KBM-7 (cell line): ENCODE measurements around the gene SFI1.
"Not testable (repeated sequence)": the region's sequence is repeated elsewhere in the genome, so short reads cannot be mapped to it uniquely, and the experiment has no call there.

Source experiments
- DNase-seq: peaks from one replicate; pipeline ENCODE4 v3.0.0-alpha.2; 2015
- in situ Hi-C: fragments of 300-500 bp; cut with MboI; formaldehyde crosslinking; loops from 2 replicates; pipeline ENCODE4 v1.14.3; 2020; ENCODE audit warnings: low sequenced_read_pairs, low pct_unique_long_range_greater_than_20kb, mixed read lengths

SFI1 gene

GRCh38 chr22:31490496-31490925, 5.8 kb upstream of the SFI1 start:
- in situ Hi-C loops = no loop called here
- peak; percentile 95 for DNase-seq

- in situ Hi-C loops = no loop called here
- DNase-seq = no peak
Measured at GRCh38 chr22:31491218-31491962, 4.9 kb upstream of the SFI1 start.

- in situ Hi-C loops = no loop called here
- DNase-seq = no peak
Measured at GRCh38 chr22:31492151-31492550, 4.2 kb upstream of the SFI1 start.

- DNase-seq, in situ Hi-C loops: not testable (repeated sequence)
Measured at GRCh38 chr22:31493355-31493754, 3.0 kb upstream of the SFI1 start.

- in situ Hi-C loops = no loop called here
Measured at GRCh38 chr22:31495343-31495742, 993 bp upstream of the SFI1 start.

GRCh38 chr22:31496735-31497146, 405 bp downstream of the SFI1 start:
- in situ Hi-C loops = no loop called here

More at GRCh38 chr22:31495343-31495742, 993 bp upstream of the SFI1 start:
- DNase-seq = no peak

GRCh38 chr22:31497148-31497938, 1.0 kb downstream of the SFI1 start:
- in situ Hi-C loops = no loop called here
- no peak for DNase-seq

More at GRCh38 chr22:31496735-31497146, 405 bp downstream of the SFI1 start:
- DNase-seq = peak; percentile 48

- DNase-seq = no peak
- in situ Hi-C loops = no loop called here
Measured at GRCh38 chr22:31501738-31502137, 5.4 kb downstream of the SFI1 start.

- in situ Hi-C loops = no loop called here
- no peak for DNase-seq
Measured at GRCh38 chr22:31503211-31503964, 7.1 kb downstream of the SFI1 start.

GRCh38 chr22:31504282-31504681, 7.9 kb downstream of the SFI1 start:
- in situ Hi-C loops = no loop called here

GRCh38 chr22:31507517-31507916, 11.2 kb downstream of the SFI1 start:
- DNase-seq, in situ Hi-C loops: not testable (repeated sequence)

More at GRCh38 chr22:31504282-31504681, 7.9 kb downstream of the SFI1 start:
- no peak for DNase-seq

- in situ Hi-C loops = no loop called here
- no peak for DNase-seq
Measured at GRCh38 chr22:31508536-31508935, 12.2 kb downstream of the SFI1 start.

- no peak for DNase-seq
- in situ Hi-C loops = no loop called here
Measured at GRCh38 chr22:31509061-31509762, 12.9 kb downstream of the SFI1 start.

GRCh38 chr22:31520051-31520450, 23.7 kb downstream of the SFI1 start:
- DNase-seq = no peak
- in situ Hi-C loops = no loop called here

- in situ Hi-C loops, DNase-seq: not testable (repeated sequence)
Measured at GRCh38 chr22:31524132-31524531, 27.8 kb downstream of the SFI1 start.

- in situ Hi-C loops = no loop called here
- DNase-seq = no peak
Measured at GRCh38 chr22:31526270-31526669, 29.9 kb downstream of the SFI1 start.

GRCh38 chr22:31530823-31531195, 34.5 kb downstream of the SFI1 start:
- in situ Hi-C loops = no loop called here
- DNase-seq = no peak

- DNase-seq = no peak
- in situ Hi-C loops = no loop called here
Measured at GRCh38 chr22:31532060-31532459, 35.7 kb downstream of the SFI1 start.

- in situ Hi-C loops = no loop called here
- DNase-seq = no peak
Measured at GRCh38 chr22:31533374-31533773, 37.0 kb downstream of the SFI1 start.
